HepG2 (cell line): ENCODE data around the gene EEPD1. TPM values are rescaled to one million over a fixed set of nuclear protein-coding genes. Genes with fewer than 3 reads are reported as not detected.
A peak's percentile ranks its signal among the peaks of the same experiment; 100 is the strongest.

ENCODE experiments used
- CCAR2 ChIP-seq: fragments of 200-400 bp; formaldehyde crosslinking; optimal IDR thresholded peaks from 2 replicates; pipeline ENCODE3; 2018; ENCODE audit warnings: low read depth, mild to moderate bottlenecking, low read length, moderate library complexity
- EEA1 ChIP-seq: sonication (generic); formaldehyde crosslinking; IDR thresholded peaks from 2 replicates; pipeline ENCODE4 v1.5.1; 2020; ENCODE audit warnings: mild to moderate bottlenecking, missing genetic modification reagents, borderline replicate concordance
- HHEX ChIP-seq: IDR thresholded peaks from 2 replicates; pipeline ENCODE4 v1.6.1; 2016; ENCODE audit warnings: control low read depth
- JUN ChIP-seq: sonication (generic); formaldehyde crosslinking; IDR thresholded peaks from 2 replicates; pipeline ENCODE4 v1.4.0; 2020; ENCODE audit warnings: mild to moderate bottlenecking, missing genetic modification reagents
- MED13 ChIP-seq: sonication (generic); formaldehyde crosslinking; IDR thresholded peaks from 2 replicates; pipeline ENCODE4 v1.5.0; 2020; ENCODE audit warnings: missing genetic modification reagents
- RBM39 ChIP-seq: fragments of 200-400 bp; formaldehyde crosslinking; IDR thresholded peaks from one replicate; pipeline ENCODE4 v1.6.1; 2018; ENCODE audit warnings: antibody characterized with exemption, mild to moderate bottlenecking, low read depth, low read length; ENCODE audit not compliant: poor library complexity, severe bottlenecking
- SCMH1 ChIP-seq: sonication (generic); formaldehyde crosslinking; IDR thresholded peaks from 2 replicates; pipeline ENCODE4 v1.9.0; 2021; ENCODE audit warnings: missing genetic modification reagents, mild to moderate bottlenecking, borderline replicate concordance
- SOX6 ChIP-seq, 2 experiments: fragments of 450-650 bp in 1 of 2; sonication (generic) in 1 of 2; formaldehyde crosslinking in 1 of 2; IDR thresholded peaks; 2 replicates each; pipeline versions ENCODE4 v1.4.0 to v1.6.1; 2017 to 2020; ENCODE audit warnings: antibody characterized with exemption in 1 of 2, mild to moderate bottlenecking in 1 of 2, missing genetic modification reagents in 1 of 2
- SRSF1 ChIP-seq: fragments of 200-400 bp; formaldehyde crosslinking; optimal IDR thresholded peaks from 2 replicates; pipeline ENCODE3; 2017; ENCODE audit warnings: mild to moderate bottlenecking, low read depth, low read length, moderate library complexity
- TBX3 ChIP-seq: fragments of 450-650 bp; IDR thresholded peaks from 2 replicates; pipeline ENCODE4 v1.6.1; 2017; ENCODE audit warnings: antibody characterized with exemption, mild to moderate bottlenecking, inconsistent platforms, borderline replicate concordance
- WIZ ChIP-seq: sonication (generic); formaldehyde crosslinking; IDR thresholded peaks from 2 replicates; pipeline ENCODE4 v1.5.1; 2020; ENCODE audit warnings: mild to moderate bottlenecking, missing genetic modification reagents
- ZC3H4 ChIP-seq: sonication (generic); formaldehyde crosslinking; IDR thresholded peaks from 2 replicates; pipeline ENCODE4 v1.4.0; 2020; ENCODE audit warnings: missing genetic modification reagents, borderline replicate concordance
- ZNF274 ChIP-seq: sonication (generic); formaldehyde crosslinking; IDR thresholded peaks from 2 replicates; pipeline ENCODE4 v1.5.1; 2020; ENCODE audit warnings: mild to moderate bottlenecking, missing genetic modification reagents
- ZNF292 ChIP-seq: sonication (generic); formaldehyde crosslinking; IDR thresholded peaks from 2 replicates; pipeline ENCODE4 v1.8.1; 2022; ENCODE audit warnings: mild to moderate bottlenecking, low read depth, missing genetic modification reagents, borderline replicate concordance
- ZNF383 ChIP-seq: sonication (generic); formaldehyde crosslinking; IDR thresholded peaks from 2 replicates; pipeline ENCODE4 v1.4.0; 2020; ENCODE audit warnings: missing genetic modification reagents, mild to moderate bottlenecking, borderline replicate concordance
- ZNF446 ChIP-seq: sonication (generic); formaldehyde crosslinking; IDR thresholded peaks from 2 replicates; pipeline ENCODE4 v1.5.0; 2020; ENCODE audit warnings: mild to moderate bottlenecking, missing genetic modification reagents
- ZNF563 ChIP-seq: sonication (generic); formaldehyde crosslinking; IDR thresholded peaks from 2 replicates; pipeline ENCODE4 v1.8.0; 2022; ENCODE audit warnings: mild to moderate bottlenecking, moderate library complexity, missing genetic modification reagents
- ZNF569 ChIP-seq: sonication (generic); formaldehyde crosslinking; IDR thresholded peaks from 2 replicates; pipeline ENCODE4 v1.5.0; 2020; ENCODE audit warnings: mild to moderate bottlenecking, missing genetic modification reagents, moderate library complexity, borderline replicate concordance
- ZNF678 ChIP-seq: sonication (generic); formaldehyde crosslinking; IDR thresholded peaks from 2 replicates; pipeline ENCODE4 v1.4.0; 2020; ENCODE audit warnings: mild to moderate bottlenecking, missing genetic modification reagents
- ZSCAN29 ChIP-seq: sonication (generic); formaldehyde crosslinking; conservative IDR thresholded peaks from 2 replicates; pipeline ENCODE4 v1.4.0; 2020; ENCODE audit warnings: mild to moderate bottlenecking, missing genetic modification reagents
- polyA plus RNA-seq, 8 experiments: library from polyadenylated mRNA; depleted of rRNA in 3 of 8; stranded (reverse) in 7 of 8; unstranded in 1 of 8; fragments of >200 nt; fragmentation: Illumina TruSeq in 4 of 8; extraction: Trizol in 4 of 8; gene quantifications; 2 replicates each; pipeline versions ENCODE4 v1.2.1 to v1.2.3, GENCODE V29; 2011 to 2016; ENCODE audit warnings: low read depth in 4 of 8, missing spikeins in 1 of 8, mixed read lengths in 1 of 8; ENCODE audit not compliant: insufficient read depth in 1 of 8
- total RNA-seq, 5 experiments: library from RNA; depleted of rRNA; stranded (reverse); fragments of >200 nt; fragmentation: Illumina TruSeq; extraction: Trizol; gene quantifications; 2 replicates each; pipeline ENCODE4 v1.2.3, GENCODE V29; 2016; ENCODE audit warnings: low read depth in 1 of 5
- TF ChIP-seq, protein P1 (sequence below): sonication (generic); formaldehyde crosslinking; IDR thresholded peaks from 2 replicates; pipeline ENCODE4 v1.8.0; 2022; ENCODE audit warnings: low read depth, missing genetic modification reagents
- TF ChIP-seq, protein P2 (sequence below): IDR thresholded peaks from 2 replicates; pipeline ENCODE4 v1.6.1; 2016; ENCODE audit warnings: missing biosample characterization, missing genetic modification reagents, low read depth
- TF ChIP-seq, protein P3 (sequence below): sonication (generic); formaldehyde crosslinking; IDR thresholded peaks from 2 replicates; pipeline ENCODE4 v1.8.1; 2022; ENCODE audit warnings: low read depth, mild to moderate bottlenecking, missing genetic modification reagents
- TF ChIP-seq, protein P4 (sequence below): sonication (generic); formaldehyde crosslinking; IDR thresholded peaks from 2 replicates; pipeline ENCODE4 v1.5.0; 2020; ENCODE audit warnings: mild to moderate bottlenecking, missing genetic modification reagents, moderate library complexity

EEPD1 gene
- total and polyA plus RNA-seq, 2 of the 13 experiments (the other 11 are each of a cell fraction or from before 2014, with no cell fraction given) = 10.1 to 16.4 TPM

DNA sequence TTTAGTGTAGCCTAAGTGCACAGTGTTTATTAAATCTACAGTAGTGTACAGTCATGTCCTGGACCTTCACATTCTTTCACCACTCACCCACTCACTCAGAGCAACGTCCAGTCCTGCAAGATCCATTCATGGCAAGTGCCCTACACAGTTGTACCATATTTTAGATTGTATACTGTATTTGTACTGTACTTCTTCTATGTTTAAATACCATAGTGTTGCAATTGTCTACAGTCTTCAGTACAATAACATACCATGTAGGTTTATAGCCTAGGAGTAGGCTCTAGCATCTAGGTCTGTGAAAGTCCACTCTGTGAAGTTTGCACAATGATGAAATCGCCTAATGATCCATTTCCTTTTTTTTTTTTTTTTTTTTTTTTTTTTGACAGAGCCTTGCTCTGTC lies 12.0 kb downstream of the EEPD1 start (continued):
- TF ChIP-seq, protein P1, sequence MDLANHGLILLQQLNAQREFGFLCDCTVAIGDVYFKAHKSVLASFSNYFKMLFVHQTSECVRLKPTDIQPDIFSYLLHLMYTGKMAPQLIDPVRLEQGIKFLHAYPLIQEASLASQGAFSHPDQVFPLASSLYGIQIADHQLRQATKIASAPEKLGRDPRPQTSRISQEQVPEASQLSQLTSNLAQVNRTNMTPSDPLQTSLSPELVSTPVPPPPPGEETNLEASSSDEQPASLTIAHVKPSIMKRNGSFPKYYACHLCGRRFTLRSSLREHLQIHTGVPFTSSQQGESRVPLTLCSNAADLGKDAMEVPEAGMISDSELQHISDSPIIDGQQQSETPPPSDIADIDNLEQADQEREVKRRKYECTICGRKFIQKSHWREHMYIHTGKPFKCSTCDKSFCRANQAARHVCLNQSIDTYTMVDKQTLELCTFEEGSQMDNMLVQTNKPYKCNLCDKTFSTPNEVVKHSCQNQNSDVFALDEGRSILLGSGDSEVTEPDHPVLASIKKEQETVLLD = no peak
- TF ChIP-seq EEA1 (CRISPR knock-in tag) (no peak), ZNF569 (CRISPR knock-in tag) (no peak), MED13 (no peak), ZNF446 (no peak), RBM39 (no peak), SCMH1 (CRISPR knock-in tag) (no peak), ZNF292 (CRISPR knock-in tag) (no peak), HHEX (CRISPR knock-in tag) (no peak), TBX3 (no peak), ZNF274 (no peak), ZC3H4 (CRISPR knock-in tag) (no peak), ZNF563 (no peak), JUN (0 out of 2 replicates have a peak, but pooled peaks have one; percentile 38), ZSCAN29 (CRISPR knock-in tag) (no peak), ZNF678 (CRISPR knock-in tag) (no peak), ZNF383 (CRISPR knock-in tag) (no peak), CCAR2 (no peak), WIZ (CRISPR knock-in tag) (no peak), SRSF1 (no peak), SOX6 (IDR thresholded peaks at IDR 0.05) (no peak), SOX6 (CRISPR knock-in tag; IDR thresholded peaks at IDR 0.05) (peak; percentile 89)
- TF ChIP-seq, protein P2, sequence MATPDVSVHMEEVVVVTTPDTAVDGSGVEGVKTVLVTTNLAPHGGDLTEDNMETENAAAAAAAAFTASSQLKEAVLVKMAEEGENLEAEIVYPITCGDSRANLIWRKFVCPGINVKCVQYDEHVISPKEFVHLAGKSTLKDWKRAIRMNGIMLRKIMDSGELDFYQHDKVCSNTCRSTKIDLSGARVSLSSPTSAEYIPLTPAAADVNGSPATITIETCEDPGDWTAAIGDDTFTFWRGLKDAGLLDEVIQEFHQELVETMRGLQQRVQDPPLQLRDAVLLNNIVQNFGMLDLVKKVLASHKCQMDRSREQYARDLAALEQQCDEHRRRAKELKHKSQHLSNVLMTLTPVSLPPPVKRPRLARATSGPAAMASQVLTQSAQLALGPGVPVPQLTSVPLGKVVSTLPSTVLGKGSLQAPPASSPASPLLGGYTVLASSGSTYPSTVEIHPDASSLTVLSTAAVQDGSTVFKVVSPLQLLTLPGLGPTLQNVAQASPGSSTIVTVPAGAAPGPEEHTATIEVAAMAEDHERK (CRISPR knock-in tag) = no peak
- TF ChIP-seq, protein P3, sequence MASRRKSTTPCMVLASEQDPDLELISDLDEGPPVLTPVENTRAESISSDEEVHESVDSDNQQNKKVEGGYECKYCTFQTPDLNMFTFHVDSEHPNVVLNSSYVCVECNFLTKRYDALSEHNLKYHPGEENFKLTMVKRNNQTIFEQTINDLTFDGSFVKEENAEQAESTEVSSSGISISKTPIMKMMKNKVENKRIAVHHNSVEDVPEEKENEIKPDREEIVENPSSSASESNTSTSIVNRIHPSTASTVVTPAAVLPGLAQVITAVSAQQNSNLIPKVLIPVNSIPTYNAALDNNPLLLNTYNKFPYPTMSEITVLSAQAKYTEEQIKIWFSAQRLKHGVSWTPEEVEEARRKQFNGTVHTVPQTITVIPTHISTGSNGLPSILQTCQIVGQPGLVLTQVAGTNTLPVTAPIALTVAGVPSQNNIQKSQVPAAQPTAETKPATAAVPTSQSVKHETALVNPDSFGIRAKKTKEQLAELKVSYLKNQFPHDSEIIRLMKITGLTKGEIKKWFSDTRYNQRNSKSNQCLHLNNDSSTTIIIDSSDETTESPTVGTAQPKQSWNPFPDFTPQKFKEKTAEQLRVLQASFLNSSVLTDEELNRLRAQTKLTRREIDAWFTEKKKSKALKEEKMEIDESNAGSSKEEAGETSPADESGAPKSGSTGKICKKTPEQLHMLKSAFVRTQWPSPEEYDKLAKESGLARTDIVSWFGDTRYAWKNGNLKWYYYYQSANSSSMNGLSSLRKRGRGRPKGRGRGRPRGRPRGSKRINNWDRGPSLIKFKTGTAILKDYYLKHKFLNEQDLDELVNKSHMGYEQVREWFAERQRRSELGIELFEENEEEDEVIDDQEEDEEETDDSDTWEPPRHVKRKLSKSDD (CRISPR knock-in tag) = 0 out of 2 replicates have a peak, but pooled peaks have one; percentile 24
- TF ChIP-seq, protein P4, sequence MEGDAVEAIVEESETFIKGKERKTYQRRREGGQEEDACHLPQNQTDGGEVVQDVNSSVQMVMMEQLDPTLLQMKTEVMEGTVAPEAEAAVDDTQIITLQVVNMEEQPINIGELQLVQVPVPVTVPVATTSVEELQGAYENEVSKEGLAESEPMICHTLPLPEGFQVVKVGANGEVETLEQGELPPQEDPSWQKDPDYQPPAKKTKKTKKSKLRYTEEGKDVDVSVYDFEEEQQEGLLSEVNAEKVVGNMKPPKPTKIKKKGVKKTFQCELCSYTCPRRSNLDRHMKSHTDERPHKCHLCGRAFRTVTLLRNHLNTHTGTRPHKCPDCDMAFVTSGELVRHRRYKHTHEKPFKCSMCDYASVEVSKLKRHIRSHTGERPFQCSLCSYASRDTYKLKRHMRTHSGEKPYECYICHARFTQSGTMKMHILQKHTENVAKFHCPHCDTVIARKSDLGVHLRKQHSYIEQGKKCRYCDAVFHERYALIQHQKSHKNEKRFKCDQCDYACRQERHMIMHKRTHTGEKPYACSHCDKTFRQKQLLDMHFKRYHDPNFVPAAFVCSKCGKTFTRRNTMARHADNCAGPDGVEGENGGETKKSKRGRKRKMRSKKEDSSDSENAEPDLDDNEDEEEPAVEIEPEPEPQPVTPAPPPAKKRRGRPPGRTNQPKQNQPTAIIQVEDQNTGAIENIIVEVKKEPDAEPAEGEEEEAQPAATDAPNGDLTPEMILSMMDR (CRISPR knock-in tag) = no peak
